ENCODE results near the gene TXNRD1. TPM values are rescaled to one million over a fixed set of nuclear protein-coding genes. Genes with fewer than 3 reads are reported as not detected.

TXNRD1 gene
- total and polyA plus RNA-seq, 2 donors (not counting 1 experiment from before 2014, with no cell fraction given): 436 to 1,000 TPM

- Histone ChIP-seq H3K4me3 (replicated peaks in 1 of 4; ENCODE audit: control extremely low read depth in 1 of 4, insufficient read depth in 1 of 4, low read depth in 3 of 4, low read length in 4 of 4) (no peak overlapping the region), H2AFZ (ENCODE audit: low read length) (no peak overlapping the region), H3K9me3 (ENCODE audit: control insufficient read depth, insufficient read depth, low read depth, low read length) (no peaks in the 10 kb centered on the region)
Measured at GRCh38 chr12:104282109-104282508, 66.5 kb downstream of the TXNRD1 start.

GRCh38 chr12:104285740-104286515, 70.3 kb downstream of the TXNRD1 start:
- Histone ChIP-seq H3K27ac (ENCODE audit: insufficient read depth, low read length) (peak overlapping the region; percentile 100), H3K4me1 (ENCODE audit: control insufficient read depth, extremely low read depth, insufficient read depth, low read length) (peaks cover 21% of the 10 kb centered on the region), H3K4me3 (replicated peaks in 1 of 4; ENCODE audit: control extremely low read depth in 1 of 4, insufficient read depth in 1 of 4, low read depth in 3 of 4, low read length in 4 of 4) (peak overlapping the region in 2 of 4 experiments; percentile 65 to 91), H4K20me1 (ENCODE audit: control insufficient read depth, extremely low read depth, insufficient read depth, low read length) (no peaks in the 10 kb centered on the region), H3K9me3 (ENCODE audit: control insufficient read depth, insufficient read depth, low read depth, low read length) (no peaks in the 10 kb centered on the region), H3K36me3 (ENCODE audit: control insufficient read depth, insufficient read depth, low read length) (peaks cover 4% of the 10 kb centered on the region), H3K9ac (ENCODE audit: insufficient read depth, low read length) (no peak overlapping the region), H3K79me2 (ENCODE audit: control insufficient read depth, insufficient read depth, low read length) (peaks cover 40% of the 10 kb centered on the region), H2AFZ (ENCODE audit: low read length) (no peak overlapping the region), H3K4me2 (ENCODE audit: extremely low read depth, insufficient read depth, low read length) (peak overlapping the region; percentile 5), H3K27me3 (ENCODE audit: control insufficient read depth, insufficient read depth, low read length) (no peaks in the 10 kb centered on the region)
- DNase-seq (ENCODE audit: low read depth in 2 of 2): peak in 1 of 2 donors; percentile 66
- no peak for TF ChIP-seq EZH2 (IDR thresholded peaks at IDR 0.05; ENCODE audit: low read length, missing control alignments)
- no peak for TF ChIP-seq CTCF (conservative IDR thresholded peaks at IDR 0.05 in 1 of 2, IDR thresholded peaks at IDR 0.05 in 1 of 2; ENCODE audit: low read depth in 1 of 2, low read length in 2 of 2)

More at GRCh38 chr12:104282109-104282508, 66.5 kb downstream of the TXNRD1 start:
- Histone ChIP-seq H3K4me1 (ENCODE audit: control insufficient read depth, extremely low read depth, insufficient read depth, low read length) (peaks cover 25% of the 10 kb centered on the region), H3K27me3 (ENCODE audit: control insufficient read depth, insufficient read depth, low read length) (no peaks in the 10 kb centered on the region), H3K27ac (ENCODE audit: insufficient read depth, low read length) (peak overlapping the region; percentile 37), H3K36me3 (ENCODE audit: control insufficient read depth, insufficient read depth, low read length) (no peaks in the 10 kb centered on the region), H4K20me1 (ENCODE audit: control insufficient read depth, extremely low read depth, insufficient read depth, low read length) (no peaks in the 10 kb centered on the region), H3K4me2 (ENCODE audit: extremely low read depth, insufficient read depth, low read length) (no peak overlapping the region), H3K79me2 (ENCODE audit: control insufficient read depth, insufficient read depth, low read length) (peaks cover 7% of the 10 kb centered on the region), H3K9ac (ENCODE audit: insufficient read depth, low read length) (no peak overlapping the region)
- TF ChIP-seq CTCF (conservative IDR thresholded peaks at IDR 0.05 in 1 of 2, IDR thresholded peaks at IDR 0.05 in 1 of 2; ENCODE audit: low read depth in 1 of 2, low read length in 2 of 2) (no peak), EZH2 (IDR thresholded peaks at IDR 0.05; ENCODE audit: low read length, missing control alignments) (no peak)
- DNase-seq (ENCODE audit: low read depth in 2 of 2): peak; percentile 67 to 73

- Histone ChIP-seq H3K4me2 (ENCODE audit: extremely low read depth, insufficient read depth, low read length) (peak overlapping the region; percentile 5), H3K27me3 (ENCODE audit: control insufficient read depth, insufficient read depth, low read length) (no peaks in the 10 kb centered on the region), H3K36me3 (ENCODE audit: control insufficient read depth, insufficient read depth, low read length) (peaks cover 6% of the 10 kb centered on the region), H3K79me2 (ENCODE audit: control insufficient read depth, insufficient read depth, low read length) (peaks cover 47% of the 10 kb centered on the region), H4K20me1 (ENCODE audit: control insufficient read depth, extremely low read depth, insufficient read depth, low read length) (peaks cover 3% of the 10 kb centered on the region), H3K4me1 (ENCODE audit: control insufficient read depth, extremely low read depth, insufficient read depth, low read length) (peaks cover 21% of the 10 kb centered on the region), H3K9me3 (ENCODE audit: control insufficient read depth, insufficient read depth, low read depth, low read length) (no peaks in the 10 kb centered on the region), H3K4me3 (replicated peaks in 1 of 4; ENCODE audit: control extremely low read depth in 1 of 4, insufficient read depth in 1 of 4, low read depth in 3 of 4, low read length in 4 of 4) (peak overlapping the region; percentile 65 to 91 (median 76)), H3K9ac (ENCODE audit: insufficient read depth, low read length) (peak overlapping the region; percentile 97), H2AFZ (ENCODE audit: low read length) (no peak overlapping the region), H3K27ac (ENCODE audit: insufficient read depth, low read length) (peak overlapping the region; percentile 100)
- TF ChIP-seq CTCF (conservative IDR thresholded peaks at IDR 0.05 in 1 of 2, IDR thresholded peaks at IDR 0.05 in 1 of 2; ENCODE audit: low read depth in 1 of 2, low read length in 2 of 2) (no peak), EZH2 (IDR thresholded peaks at IDR 0.05; ENCODE audit: low read length, missing control alignments) (no peak)
- peak; percentile 95 to 99 for DNase-seq (ENCODE audit: low read depth in 2 of 2)
Measured at GRCh38 chr12:104286516-104287482, 71.2 kb downstream of the TXNRD1 start.
